HG03139 (cell line): Measurements from ENCODE around the gene SMIM13.
"Not testable (repeated sequence)": the region's sequence is repeated elsewhere in the genome, so short reads cannot be mapped to it uniquely, and the experiment has no call there.

ENCODE experiments used
- ATAC-seq: cut with Tn5 transposase; IDR thresholded peaks from one replicate; pipeline ENCODE4 v1.9.1; 2021; ENCODE audit not compliant: unreplicated experiment

The SMIM13 gene

DNA sequence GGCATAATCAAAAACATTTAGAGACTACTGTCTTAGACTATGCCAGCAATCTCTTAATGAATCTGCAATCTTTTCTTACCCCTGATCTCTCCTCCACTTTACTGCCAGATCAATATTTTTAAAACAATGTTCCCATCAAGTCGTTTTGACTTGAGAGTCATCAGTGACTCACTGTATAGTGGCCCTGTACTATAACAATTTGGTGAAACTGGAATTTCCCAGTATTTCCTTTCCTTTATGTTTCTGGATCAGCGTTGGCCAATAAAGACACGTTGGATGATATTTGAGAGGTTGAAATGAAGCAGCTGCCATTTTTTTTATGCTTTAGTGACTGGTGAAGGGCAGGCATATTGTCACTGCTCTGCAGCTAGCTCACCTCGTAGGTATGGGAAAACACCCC lies 10.1 kb upstream of the SMIM13 start:
- no peak for ATAC-seq

DNA sequence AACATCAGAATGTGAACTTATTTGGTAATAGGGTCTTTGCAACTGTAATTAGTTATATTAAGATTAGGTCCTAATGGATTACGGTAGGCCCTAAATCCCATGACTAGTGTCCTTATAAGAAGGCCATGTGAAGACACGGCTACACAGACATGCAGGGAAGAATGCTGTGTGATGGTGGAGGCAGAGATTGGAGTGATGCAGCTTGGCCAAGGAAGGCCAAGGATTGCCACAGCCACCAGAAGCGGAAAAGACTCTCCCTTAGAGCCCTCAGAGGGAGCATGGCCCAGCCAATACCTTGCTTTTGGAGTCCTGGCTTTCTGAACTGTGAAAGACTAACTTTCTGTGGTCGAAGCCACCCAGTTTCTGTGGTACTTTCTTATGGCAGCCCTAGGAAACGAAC lies 9.7 kb upstream of the SMIM13 start:
- no peak for ATAC-seq

- no peak for ATAC-seq
These were observed 7.7 kb upstream of the SMIM13 start for GRCh38 chr6:11085758-11086435.

DNA sequence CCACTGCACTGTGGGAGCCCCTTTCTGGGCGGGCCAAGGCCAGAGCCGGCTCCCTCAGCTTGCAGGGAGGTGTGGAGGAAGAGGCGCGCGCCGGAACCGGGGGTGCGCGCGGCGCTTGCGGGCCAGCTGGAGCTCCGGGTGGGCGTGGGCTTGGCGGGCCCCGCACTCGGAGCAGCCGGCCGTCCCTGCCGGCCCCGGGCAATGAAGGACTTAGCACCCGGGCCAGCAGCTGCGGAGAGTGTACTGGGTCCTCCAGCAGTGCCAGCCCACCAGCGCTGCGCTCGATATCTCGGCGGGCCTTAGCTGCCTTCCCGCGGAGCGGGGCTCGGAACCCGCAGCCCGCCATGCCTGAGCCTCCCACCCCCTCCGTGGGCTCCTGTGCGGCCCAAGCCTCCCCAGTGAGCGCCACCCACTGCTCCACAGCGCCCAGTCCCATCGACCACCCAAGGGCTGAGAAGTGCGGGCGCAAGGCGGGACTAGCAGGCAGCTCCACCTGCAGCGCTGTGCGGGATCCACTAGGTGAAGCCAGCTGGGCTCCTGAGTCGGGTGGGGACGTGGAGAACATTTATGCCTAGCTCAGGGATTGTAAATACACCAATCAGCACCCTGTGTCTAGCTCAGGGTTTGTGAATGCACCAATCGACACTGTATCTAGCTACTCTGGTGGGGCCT lies 6.4 kb upstream of the SMIM13 start:
- ATAC-seq = not testable (repeated sequence)

GRCh38 chr6:11089695-11090094 lies 3.9 kb upstream of the SMIM13 start:
- no peak for ATAC-seq

- not testable (repeated sequence) for ATAC-seq
These were observed 2.5 kb upstream of the SMIM13 start for GRCh38 chr6:11091141-11091540.

DNA sequence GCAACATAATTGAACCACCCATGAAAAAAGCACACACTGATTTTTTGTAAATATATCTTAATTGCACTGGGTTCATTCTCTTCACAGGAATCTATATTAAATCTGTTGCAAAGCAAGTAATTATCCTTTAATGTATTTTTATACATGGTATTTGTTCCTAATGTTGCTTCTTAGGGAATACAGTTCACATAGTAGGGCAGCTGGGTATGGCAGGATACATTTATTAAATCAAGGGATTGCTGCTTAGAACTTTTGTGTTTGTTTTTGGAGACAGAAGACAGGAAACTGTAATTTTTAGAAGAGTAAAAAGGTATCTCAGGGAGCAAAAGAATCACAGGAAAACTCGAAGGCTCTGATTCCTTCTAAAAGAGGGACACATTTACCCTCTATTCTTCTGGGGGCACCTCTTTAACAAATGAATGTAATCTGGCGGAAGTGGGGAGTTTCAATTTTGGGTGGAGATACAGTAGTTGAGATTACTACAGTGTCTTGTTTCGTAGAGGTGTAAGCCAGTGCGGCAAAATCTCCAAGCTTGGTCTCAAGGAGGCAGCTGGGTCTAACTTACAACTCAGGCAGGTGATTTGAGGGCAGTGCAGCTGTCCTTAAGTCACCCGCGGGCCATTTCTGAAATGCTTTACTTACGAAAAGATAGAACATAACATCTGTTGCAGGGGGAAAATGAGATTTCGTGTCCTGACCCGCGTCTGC lies 812 bp upstream of the SMIM13 start:
- ATAC-seq = peak; percentile 35

- peak; percentile 11 for ATAC-seq
These were observed 333 bp upstream of the SMIM13 start for GRCh38 chr6:11093376-11093625.

DNA sequence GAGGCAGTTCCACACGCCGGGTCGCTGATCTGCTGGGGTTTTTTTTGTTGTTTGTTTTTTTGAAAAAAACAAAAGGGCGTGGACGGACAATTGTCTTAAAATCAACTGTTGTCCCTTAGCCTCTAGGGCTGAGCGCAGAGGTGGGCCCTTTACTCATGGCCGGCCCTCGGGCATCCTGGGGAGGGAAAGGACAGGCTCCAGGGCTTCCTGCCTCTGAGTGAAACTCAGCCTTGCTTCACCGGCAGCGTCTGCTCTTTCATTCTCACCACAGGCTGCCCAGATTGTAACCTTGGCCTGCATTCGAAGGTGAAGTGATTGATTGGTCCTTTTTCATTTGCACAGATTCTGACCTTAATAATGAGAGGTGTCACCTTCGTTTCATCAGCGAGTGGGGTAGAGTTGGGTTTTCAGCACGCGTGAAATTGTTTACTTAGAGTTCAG lies 797 bp downstream of the SMIM13 start:
- peak; percentile 34 for ATAC-seq

DNA sequence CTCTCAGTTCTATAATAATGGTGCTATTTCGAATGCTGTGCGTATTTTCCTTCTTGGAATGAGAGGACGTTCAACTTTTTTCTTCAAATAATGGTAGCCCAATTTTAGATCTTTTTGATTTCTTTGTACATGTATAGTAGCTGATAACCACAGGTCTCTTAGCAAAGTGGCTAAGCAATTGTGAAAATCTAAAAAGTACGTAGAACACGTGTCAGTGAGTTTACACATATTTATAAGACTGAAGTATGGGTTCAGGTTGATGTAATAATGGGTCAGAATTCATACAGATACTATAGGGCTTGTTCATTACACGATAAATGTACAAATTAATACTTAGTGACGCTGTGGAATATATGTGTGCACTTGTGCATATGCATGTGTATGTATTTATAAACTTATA lies 1.3 kb downstream of the SMIM13 start:
- no peak for ATAC-seq

GRCh38 chr6:11096109-11096508 lies 2.5 kb downstream of the SMIM13 start:
- ATAC-seq = no peak

DNA sequence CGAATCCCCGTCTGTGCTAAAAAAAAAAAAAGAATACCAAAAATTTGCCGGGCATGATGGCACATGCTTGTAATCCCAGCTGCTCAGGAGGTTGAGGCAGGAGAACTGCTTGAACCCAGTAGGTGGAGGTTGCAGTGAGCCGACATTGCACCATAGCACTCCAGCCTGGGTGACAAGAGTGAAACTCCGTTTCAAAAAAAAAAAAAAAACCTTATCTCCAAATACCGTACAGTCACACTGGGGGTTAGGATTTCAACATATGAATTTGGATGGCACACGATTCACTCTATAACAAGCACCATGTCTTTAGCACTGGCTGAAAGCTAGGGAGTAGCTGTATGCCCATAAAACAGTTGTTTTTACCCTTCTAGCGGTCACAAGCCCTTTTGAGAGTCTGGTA lies 3.8 kb downstream of the SMIM13 start:
- no peak for ATAC-seq

DNA sequence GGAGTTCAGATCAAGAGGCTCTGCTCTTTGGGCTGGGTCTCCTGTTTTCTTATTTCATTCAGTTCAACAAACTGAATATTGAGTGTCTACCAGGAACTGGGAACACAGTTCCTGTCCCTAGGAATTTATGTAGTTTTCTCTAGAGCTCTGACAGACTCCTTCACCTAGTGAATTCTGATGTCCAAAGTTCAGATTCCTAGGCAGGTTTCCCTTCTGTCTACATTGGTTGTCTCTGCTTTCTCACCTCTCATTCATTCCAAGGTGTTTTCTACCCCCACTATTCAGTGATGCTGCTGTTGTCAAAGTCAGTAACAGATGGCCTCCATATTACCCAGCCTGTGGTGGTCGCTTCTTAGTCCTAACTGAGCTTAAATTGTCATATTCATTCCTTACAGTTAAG lies 4.4 kb downstream of the SMIM13 start:
- no peak for ATAC-seq

DNA sequence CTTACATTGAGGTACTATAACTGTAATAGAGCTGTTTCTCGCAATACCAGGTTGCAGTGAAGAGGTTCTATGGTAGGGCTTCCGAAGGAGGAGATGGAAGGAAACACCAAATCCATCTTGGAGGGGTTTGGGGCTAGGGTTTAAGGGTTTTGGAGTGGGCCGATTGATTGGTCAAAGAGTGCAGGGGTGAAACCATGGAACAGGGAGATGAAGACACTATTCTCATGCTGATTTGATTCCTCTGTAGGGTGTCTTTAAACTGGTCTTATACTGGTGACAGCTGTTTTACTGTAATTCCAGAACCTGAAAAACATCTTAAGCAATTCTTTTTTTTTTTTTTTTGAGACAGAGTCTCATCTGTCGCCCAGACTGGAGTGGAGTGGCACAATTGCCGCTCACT lies 7.8 kb downstream of the SMIM13 start:
- no peak for ATAC-seq

DNA sequence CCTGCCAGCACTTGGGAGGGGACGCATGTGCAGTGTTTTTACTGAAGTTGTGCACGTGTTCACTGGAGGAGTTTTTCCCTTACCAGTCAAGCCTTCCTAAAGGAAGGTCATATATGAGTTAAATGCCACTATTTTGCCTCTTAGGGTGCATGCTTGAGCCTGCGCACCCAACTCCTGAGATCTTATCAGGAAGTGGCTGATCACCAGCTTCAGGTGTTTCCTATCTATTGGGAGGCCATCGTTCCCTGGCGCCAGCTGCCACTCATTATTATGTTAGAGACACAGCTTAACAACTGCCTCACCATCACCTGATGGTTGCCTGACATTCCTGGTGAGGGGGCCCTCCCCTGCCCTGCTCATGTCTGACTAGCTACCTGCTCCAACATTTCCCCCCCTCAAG lies 9.4 kb downstream of the SMIM13 start:
- ATAC-seq = no peak

DNA sequence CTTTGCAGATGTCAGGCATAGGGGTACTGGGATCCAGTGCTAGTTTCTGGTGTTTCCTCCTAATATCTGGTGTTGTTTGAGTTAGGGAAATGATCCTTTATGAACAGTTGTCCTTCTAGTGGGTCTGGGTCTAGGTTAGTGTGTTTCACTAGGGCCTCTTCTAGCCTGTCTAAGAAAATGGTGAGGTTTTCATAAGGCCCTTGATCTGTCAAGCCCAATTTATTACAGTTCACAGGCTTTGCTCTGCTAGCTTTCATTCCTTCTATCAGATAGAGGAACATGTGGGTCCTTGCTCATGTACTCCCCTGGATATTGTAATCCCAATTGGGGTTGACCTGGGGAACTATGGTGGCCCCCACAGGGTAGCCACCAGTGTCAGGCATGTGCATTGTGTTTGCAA lies 15.1 kb downstream of the SMIM13 start:
- ATAC-seq = no peak

- ATAC-seq = no peak
These were observed 17.5 kb downstream of the SMIM13 start, which contains the start of gene ERVFRD-1 for GRCh38 chr6:11110921-11111768. ERVFRD-1 (minus strand) TSS chr6:11111725; CDS start chr6:11105310, 6,415 bp downstream.

DNA sequence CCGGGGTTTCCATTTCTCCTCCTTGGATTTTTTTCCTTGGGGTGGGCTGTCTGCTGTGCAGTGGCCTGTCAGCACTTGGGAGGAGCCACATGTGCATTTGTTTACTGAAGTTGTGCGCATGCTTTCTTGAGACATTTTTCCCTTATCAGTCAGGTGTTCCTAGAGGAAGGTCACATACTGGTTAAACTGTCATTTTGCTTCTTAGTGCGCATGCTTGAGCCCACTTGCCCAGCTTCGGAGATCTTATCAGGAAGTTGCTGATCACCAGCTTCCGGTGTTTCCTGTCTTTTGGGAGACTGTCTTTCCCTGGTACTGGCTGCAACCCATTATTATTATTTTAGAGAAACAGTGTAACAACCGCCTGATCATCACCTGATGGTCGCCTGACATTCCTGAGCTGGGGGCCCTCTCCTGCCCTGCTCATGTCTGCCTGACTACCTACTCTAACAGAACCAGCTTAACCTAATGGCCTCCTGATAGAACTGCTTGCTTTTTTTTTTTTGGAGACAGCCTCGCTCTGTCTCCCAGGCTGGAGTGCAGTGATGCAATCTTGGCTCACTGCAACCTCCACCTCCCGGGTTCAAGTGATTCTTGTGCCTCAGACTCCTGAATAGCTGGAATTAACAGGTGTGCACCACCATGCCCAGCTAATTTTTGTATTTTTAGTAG lies 18.3 kb downstream of the SMIM13 start:
- no peak for ATAC-seq

- no peak for ATAC-seq
These were observed 19.4 kb downstream of the SMIM13 start for GRCh38 chr6:11113038-11113437.

- ATAC-seq = not testable (repeated sequence)
These were observed 22.3 kb downstream of the SMIM13 start for GRCh38 chr6:11115808-11116536.
